Measurements from ENCODE around the gene PTPN21.

Gene PTPN21

GRCh38 chr14:88554457-88555286, at the start of gene PTPN21:
Gene PTPN21 (minus strand): TSS chr14:88555007. CDS start chr14:88550417, 4,590 bp downstream.
- DNase-seq = peak; percentile 85

GRCh38 chr14:88604212-88604611, 49.4 kb upstream of the PTPN21 start:
- no peak for DNase-seq

- DNase-seq = no peak
These were observed 45.1 kb upstream of the PTPN21 start for GRCh38 chr14:88599761-88600439.

GRCh38 chr14:88599326-88599725, 44.5 kb upstream of the PTPN21 start:
- no peak for DNase-seq

- no peak for DNase-seq
These were observed 43.4 kb upstream of the PTPN21 start for GRCh38 chr14:88598097-88598675.

- no peak for DNase-seq
These were observed 42.8 kb upstream of the PTPN21 start for GRCh38 chr14:88597601-88598000.

GRCh38 chr14:88597038-88597437, 42.2 kb upstream of the PTPN21 start:
- no peak for DNase-seq

- DNase-seq = no peak
These were observed 37.2 kb upstream of the PTPN21 start for GRCh38 chr14:88592031-88592430.

- DNase-seq = no peak
These were observed 35.4 kb upstream of the PTPN21 start for GRCh38 chr14:88590173-88590572.

GRCh38 chr14:88588081-88588480, 33.3 kb upstream of the PTPN21 start:
- DNase-seq = no peak

- DNase-seq = no peak
These were observed 29.6 kb upstream of the PTPN21 start for GRCh38 chr14:88584451-88584850.

GRCh38 chr14:88576222-88576621, 21.4 kb upstream of the PTPN21 start:
- DNase-seq = no peak

GRCh38 chr14:88572117-88572516, 17.3 kb upstream of the PTPN21 start:
- no peak for DNase-seq

- no peak for DNase-seq
These were observed 13.4 kb upstream of the PTPN21 start for GRCh38 chr14:88568196-88568595.

GRCh38 chr14:88565427-88565826, 10.6 kb upstream of the PTPN21 start:
- no peak for DNase-seq

- DNase-seq = no peak
These were observed 9.0 kb upstream of the PTPN21 start for GRCh38 chr14:88563845-88564244.

GRCh38 chr14:88562831-88563686, 8.3 kb upstream of the PTPN21 start, which contains the start of gene ZC3H14:
Gene ZC3H14 (plus strand): TSS chr14:88563037. CDS start chr14:88563134, 97 bp downstream.
- peak; percentile 92 for DNase-seq

- DNase-seq = no peak
These were observed 7.7 kb upstream of the PTPN21 start for GRCh38 chr14:88562532-88562830.

- peak; percentile 71 for DNase-seq
These were observed 5.0 kb upstream of the PTPN21 start for GRCh38 chr14:88559852-88560251.

- no peak for DNase-seq
These were observed 1.8 kb upstream of the PTPN21 start for GRCh38 chr14:88556581-88556980.

- peak; percentile 45 for DNase-seq
These were observed 836 bp downstream of the PTPN21 start for GRCh38 chr14:88553886-88554456.

GRCh38 chr14:88552876-88553275, 1.9 kb downstream of the PTPN21 start:
- peak; percentile 67 for DNase-seq

- peak; percentile 47 for DNase-seq
These were observed 2.8 kb downstream of the PTPN21 start for GRCh38 chr14:88551980-88552431.
